Measurements from ENCODE around the gene CPN2.

The CPN2 gene

DNA sequence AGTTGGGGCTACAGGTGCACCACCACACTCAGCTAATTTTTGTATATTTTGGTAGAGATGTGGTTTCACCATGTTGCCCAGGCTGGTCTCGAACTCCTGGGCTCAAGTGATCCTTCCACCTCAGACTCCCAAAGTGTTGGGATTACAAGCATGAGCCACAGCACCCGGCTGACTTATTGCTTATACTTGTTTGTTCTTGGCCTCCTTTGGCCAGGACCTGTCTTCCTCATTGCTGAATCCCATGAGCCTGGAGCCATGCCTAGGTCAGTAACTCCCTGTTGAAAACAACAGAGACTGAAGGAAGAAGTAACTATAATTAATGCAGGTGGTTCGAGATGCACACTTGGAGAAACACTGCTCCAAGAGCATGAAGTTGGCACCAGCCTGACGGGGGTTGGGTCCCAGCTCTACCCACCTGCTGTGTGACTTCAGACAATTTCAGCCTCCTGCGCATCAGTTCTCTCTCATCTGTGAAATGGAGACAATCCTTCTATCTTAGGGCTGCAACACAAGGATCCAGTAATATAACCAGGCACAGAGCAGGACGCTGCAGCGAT lies 38.9 kb downstream of the CPN2 start:
- no peak for DNase-seq

GRCh38 chr3:194311000-194311399 lies 40.1 kb downstream of the CPN2 start:
- DNase-seq = no peak

- DNase-seq = no peak
Observed at GRCh38 chr3:194310060-194310835, 40.9 kb downstream of the CPN2 start.

DNA sequence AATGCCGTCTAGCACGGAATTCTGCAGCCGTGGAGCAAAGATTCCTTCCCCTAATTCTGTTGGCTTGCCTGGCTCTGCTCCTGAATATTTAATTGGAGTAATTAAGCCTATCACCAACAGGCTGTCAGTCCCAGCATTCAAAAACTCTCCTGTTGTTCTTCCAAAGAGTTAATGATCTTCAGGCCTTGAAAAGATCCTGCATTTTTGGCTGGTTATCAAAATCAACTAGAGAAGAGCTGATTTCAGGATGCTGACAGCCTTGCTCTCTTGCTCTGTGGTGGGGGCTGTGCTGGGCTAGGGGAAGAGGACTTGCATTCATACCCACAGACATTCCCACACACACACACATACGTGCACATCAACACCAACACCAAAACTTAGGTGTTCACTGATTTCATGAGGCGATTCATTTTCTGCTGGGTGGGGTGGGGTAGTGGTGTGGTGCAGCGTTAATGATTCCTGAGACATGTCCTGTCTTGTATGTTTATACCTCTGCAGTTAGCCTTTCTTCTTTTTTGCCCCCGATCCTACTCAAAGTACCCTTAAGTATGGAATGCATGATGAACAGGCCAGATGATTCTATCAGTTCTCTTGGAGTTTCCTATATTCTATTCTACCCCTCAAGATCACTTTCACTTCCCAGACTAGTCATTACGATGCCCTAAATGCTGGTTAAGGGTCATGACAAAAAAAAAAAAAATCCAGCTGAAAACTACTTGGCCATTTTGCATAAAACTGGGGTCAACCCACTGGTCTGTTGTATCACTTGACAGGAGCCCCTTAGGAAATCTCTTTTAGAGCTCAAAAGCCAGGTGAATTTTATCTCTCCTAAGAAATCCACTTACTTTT lies 42.3 kb downstream of the CPN2 start:
- DNase-seq = no peak

GRCh38 chr3:194307849-194308248 lies 43.3 kb downstream of the CPN2 start:
- DNase-seq = no peak

DNA sequence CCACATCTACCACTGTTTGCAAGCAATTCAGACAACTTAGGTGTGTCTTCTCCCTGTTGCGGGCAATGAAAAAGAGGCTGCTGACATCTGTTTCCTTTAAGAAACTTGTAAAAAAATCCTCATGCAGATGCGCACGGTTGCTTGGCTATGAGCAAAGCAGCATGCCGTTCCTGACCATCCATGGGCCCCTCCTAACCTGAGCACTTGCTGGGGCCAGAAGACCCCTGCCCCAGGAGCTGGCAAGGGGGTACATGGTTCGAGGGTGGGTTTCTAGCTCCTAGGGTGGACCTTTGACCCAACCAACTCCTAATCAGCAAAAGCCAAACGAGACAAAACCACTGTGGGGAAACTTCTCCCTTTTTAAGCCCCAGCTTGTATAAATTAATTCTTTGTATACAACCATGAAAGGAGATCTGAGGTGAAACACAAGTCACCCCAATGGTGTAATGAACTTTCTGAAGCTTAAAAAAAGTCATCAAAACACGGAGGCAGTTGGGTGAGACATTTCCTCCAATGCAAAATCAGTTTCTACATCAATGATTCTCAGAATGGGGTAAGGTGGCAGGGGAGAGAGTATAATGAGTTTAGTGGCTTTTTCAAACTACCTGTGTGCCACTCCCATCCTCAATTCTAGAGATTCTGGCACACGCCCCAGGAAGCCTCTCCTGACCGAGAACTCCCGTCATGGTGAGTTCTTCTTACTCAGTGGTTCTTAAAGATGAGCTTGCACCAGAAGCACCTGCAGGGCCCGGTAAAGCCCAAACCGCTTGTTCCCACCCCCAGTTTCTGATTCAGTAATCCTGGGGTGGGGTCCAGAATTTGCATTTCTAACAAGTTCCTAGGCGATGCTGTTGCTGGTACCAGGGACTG lies 44.1 kb downstream of the CPN2 start:
- DNase-seq = no peak

- DNase-seq = no peak
Observed at GRCh38 chr3:194306109-194306686, 44.9 kb downstream of the CPN2 start.

DNA sequence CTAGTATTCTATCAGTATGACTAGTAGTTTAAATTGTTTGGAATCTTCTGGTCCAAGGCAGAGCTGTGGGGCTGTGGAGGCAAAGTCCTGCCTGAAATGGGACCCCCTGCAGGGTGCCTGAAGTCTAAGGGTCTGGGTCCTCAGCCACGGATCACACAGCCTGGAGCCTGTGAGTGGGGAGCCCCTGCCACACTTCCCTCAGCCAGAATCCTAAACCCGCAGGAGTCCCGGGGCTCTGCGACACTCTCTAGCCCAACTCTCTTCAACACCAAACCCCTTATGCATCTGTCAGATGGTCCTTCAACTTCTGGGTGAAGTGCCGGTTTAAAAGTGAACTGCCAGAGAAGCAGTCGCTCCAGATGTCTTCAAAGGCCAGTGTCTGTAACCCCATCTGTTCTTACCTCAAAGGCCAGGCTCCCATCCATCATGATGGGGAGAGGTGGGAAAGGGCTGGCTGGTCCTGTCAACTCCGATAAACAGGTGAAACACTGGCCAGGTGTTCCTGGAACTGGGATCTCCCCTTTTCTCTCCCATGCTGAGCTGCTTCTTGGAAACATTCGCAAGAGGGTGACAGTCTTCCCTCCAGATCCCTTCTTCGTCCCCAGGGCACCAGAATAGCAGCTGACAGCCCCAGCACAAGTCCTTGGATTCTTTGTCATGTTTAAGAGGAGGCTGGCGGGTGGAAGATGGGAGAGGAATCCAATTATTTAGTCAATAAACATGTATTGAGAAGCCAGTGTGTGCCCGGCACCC lies 45.6 kb downstream of the CPN2 start:
- no peak for DNase-seq

DNA sequence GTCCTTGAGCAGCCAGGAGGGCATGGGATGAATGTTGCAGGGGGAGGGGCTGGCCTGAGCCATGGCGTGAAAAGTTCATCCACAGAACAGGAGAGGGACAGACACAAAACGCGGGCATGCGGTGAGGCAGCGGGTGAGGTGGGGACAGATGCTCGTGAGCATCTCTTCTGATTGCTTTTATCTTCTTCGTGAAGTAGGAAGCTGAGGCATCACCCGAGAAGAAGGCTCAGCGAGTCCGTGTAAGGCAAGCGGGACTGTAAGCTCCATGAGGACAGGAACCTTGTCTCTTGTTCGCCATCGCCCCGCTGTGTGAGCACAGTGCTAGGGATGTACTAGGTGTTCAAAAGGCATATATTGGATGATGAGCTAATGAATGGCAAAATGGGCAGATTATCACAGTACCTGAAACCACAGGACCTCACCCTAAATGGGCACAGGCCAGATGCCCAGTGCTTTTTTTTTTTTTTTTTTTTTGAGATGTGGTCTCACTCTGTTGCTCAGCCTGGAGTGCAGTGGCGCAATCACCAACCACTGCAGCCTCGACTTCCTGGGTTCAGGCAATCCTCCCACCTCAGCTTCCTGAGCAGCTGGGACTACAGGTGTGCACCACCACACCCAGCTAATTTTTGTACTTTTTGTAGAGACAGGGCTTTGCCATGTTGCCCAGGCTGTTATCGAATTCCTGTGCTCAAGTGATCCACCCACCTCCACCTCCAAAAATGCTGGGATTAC lies 46.8 kb downstream of the CPN2 start:
- DNase-seq = no peak

DNA sequence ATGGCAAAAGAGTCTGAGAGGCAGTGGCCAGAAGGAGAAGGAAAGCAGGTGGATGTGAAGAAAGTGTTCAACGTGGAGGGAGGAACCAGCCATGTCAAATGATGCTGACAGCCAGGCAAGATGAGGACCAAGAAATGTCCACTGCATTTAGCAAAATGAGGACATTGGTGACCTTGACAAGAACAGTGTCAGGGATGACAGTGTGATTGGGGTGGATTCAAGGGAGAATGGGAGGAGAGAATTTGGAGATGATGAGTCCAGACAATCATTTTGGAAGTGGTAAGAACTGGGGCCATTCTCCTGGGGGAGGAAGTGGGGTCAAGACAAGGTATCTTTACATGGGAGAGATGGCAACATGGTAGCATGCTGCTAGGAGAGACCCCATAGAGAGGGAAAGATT lies 47.4 kb downstream of the CPN2 start:
- DNase-seq = no peak

- no peak for DNase-seq
Observed at GRCh38 chr3:194301730-194302129, 49.4 kb downstream of the CPN2 start.

DNA sequence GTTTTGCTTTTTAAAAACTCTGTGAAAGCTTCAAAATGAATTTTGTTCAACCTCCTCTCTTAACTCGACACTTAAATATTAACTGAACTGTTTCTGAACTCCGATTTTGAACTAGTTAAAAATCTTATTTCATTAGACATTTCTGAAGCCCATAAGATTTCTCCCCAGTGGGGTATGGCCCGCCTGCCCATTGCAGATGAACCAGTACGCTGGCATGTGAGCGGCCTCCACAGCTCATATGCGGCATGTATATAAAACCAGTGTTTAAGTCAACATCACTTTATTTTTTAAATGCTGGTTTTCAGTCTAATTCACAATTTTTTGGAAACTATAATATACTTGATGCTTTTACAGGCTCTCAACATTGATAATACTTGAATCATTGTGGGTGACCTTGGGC lies 50.2 kb downstream of the CPN2 start:
- DNase-seq = no peak

DNA sequence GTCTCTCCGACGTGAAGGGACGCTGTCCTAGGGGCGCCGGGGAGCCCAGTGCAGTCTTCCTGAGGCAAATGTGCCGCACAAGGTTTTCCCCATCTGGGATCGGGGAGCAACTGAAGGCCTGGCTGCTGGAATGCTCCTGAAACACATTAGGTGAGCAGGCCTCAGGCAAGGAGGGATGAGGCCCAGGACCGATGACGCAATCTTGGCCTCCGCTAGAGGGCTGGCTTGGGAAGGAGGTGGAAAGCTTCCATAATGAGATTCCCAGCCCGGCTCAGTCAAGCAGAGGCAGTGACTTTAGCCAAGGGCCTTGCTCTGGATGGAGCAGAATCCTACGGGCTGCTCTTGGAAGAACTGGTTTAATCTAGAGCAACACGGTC lies 50.8 kb downstream of the CPN2 start:
- DNase-seq = no peak

DNA sequence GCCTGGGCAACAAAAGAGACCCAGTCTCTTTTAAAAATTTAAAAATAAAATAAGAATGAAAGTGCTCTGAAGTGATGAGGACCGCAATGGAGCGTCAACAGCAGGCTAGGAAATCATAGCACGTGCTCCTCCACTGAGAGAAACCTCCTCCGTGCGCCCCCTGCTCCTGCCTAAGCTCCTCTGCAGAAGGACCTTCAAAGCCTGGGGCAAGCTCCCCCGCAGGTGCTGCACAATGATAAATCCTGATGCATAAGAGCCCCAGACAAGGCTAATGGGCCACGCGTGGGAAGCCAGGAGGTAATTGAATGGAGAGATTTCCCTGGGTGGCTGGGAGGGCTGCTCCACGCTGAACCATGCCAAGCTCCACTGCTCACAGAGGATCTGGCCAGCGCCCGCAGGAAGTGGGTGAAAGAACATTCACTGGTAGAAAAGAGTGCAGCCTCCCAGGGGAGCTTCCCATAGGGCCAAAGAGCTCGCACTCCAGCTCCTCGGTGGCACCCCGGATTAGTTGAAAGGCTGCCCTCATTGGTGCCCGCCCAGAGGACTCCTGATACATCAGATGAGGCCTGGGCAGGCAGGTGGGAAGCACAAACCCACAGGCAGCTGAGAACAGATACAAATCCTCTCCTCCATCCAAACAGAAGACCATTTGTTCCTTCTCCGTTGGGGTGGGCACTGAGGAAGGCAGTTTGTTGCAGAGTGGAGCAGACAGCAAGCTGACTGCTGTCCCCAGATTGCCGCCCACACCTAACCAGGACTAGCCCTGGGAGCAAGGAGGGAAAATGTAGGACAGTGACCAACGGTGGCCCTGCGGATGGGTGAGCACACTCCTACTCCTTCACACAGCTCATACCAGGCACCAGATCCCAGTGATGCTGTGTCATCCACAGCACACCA lies 52.5 kb downstream of the CPN2 start:
- DNase-seq = no peak

GRCh38 chr3:194296454-194297263 lies 54.5 kb downstream of the CPN2 start:
- no peak for DNase-seq

- no peak for DNase-seq
Observed at GRCh38 chr3:194294895-194295214, 56.3 kb downstream of the CPN2 start.

GRCh38 chr3:194294199-194294894 lies 56.8 kb downstream of the CPN2 start:
- DNase-seq = no peak

- no peak for DNase-seq
Observed at GRCh38 chr3:194293546-194294198, 57.5 kb downstream of the CPN2 start.

Data from suppressor macrophage (primary cell).